GM23248 (cell line): ENCODE data around the gene SSRP1.

Source experiments
- EZH2 ChIP-seq: fragments of 200-600 bp; sonication (generic); IDR thresholded peaks from 2 replicates; pipeline ENCODE4 v1.6.1; 2018; ENCODE audit warnings: antibody characterized with exemption, mild to moderate bottlenecking; ENCODE audit not compliant: insufficient read depth, poor library complexity, severe bottlenecking
- EZH2phosphoT487 ChIP-seq: fragments of 200-600 bp; sonication (generic); IDR thresholded peaks from 2 replicates; pipeline ENCODE4 v1.6.1; 2018; ENCODE audit warnings: antibody characterized with exemption, moderate library complexity, mild to moderate bottlenecking, low read depth; ENCODE audit not compliant: insufficient read depth

DNA sequence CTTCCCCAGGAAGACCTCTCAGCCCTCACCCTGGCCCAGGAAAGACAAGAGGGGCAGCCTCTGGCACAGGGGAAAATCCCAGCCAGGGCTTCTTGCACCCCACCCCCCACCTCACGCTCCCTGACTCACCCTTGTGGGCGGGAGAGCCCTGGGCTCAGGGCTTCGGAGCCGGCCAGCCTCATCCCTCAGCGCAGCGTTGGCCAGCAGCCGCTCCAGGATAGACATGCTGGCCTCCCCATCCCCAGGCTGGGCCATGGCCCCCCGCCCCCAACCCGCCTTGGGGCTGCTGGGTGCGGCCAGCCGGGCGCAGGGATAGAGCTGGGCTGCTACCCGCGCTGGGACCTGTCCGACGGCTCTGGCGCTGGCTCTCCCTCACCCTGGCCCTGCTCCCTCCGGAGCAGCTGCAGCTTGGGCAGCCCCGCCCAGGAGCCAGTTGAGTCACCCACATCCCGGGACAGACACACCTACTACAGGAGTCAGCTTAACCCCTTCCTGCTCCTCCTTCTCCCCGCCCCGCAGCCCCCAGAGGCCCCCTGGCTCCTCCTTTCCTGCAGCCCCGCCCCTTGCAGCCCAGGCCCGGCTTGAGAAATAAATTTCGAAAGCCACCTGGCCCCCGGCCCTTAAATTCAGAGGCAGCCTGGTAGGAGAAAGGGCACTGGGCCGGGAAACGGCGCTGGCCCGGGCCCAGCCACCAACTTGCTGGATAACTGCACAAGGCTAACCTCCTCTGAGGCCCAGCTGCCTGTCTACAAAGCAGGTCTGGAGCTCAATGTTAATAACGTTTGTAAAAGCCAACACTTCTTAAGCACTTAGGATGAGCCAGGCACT is 24.4 kb downstream of the SSRP1 start:
- TF ChIP-seq EZH2: no peak
- no peak for TF ChIP-seq EZH2phosphoT487
